IPS DF 19.7 (cell line): ENCODE results near the gene HADHA.

Source experiments
- DNase-seq: peaks from one replicate; pipeline ENCODE4 v3.0.0-alpha.2; 2013; ENCODE audit warnings: low read depth, low spot score

The HADHA gene

DNA sequence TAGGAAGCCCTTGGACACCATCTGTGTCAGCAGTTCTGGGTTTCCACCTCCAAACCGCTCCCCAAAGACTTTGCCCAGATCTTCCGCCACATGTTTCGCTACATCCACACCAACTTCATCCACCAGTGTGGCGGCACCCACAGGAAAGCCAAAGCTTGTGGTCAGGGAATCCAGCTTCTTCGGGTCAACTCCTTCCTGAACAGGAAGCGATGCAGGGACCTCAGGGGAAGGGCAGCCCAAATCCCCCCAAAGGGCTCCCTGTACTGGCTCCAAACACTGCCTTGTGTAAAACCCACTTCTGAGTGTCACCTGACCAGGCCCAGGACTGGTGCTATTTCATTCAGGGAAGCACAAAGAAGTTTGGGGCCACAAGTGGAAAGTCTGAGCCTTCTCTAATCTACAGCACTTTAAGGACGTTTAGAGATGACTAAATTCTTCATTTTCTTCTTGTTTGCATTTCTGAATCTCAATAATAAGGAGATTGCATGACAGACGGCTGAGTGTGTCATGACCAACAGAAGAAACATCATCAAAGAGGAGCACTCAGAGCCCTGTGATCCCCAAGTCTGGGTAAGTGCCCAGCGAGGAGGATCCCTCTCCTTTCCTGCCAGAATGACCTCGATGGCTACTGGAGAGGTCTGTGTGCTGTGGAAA lies 50.7 kb downstream of the HADHA start:
- no peak for DNase-seq

DNA sequence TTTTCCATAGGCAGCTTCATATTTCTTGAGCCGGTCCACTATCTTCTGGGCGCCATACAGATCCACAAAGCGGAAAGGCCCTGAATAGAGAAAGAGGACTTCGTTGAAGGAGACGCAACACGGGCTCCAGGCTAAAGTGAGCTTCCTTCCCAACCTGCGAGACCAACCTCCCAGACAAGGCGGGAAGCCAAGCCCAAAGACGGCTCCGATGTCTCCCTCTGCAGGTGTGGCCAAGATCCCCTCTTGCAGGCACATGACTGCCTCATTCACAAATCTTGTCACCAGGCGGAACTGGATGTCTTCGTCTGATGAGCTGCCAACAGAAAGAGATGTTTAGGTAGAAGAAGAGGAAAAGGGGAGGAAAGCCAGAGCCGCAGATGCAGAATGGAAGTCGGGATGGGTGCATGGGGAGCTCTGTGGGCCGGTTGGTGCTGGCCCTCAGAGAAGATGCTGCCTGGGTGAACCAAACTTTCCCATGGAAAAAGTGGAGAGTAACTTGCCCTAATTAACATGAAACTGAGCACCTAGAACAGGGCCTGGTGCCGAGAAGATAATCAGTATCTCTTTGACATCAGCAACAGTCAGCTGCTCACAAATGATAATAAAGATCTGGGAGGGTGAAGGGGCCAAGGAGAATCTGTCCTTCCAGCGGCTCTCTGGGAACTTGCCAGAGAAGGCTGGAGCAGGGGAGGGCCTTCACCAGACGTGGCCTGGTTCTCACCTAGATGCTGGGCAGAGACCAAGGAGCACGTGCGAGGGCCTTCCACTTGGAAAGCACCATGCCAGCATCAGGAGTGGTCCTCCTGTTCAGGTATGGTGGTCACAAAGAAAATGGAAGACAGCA lies 52.9 kb downstream of the HADHA start:
- no peak for DNase-seq

GRCh38 chr2:26190369-26190768 lies 54.1 kb downstream of the HADHA start:
- no peak for DNase-seq

- no peak for DNase-seq
Observed at GRCh38 chr2:26189751-26190150, 54.7 kb downstream of the HADHA start.

DNA sequence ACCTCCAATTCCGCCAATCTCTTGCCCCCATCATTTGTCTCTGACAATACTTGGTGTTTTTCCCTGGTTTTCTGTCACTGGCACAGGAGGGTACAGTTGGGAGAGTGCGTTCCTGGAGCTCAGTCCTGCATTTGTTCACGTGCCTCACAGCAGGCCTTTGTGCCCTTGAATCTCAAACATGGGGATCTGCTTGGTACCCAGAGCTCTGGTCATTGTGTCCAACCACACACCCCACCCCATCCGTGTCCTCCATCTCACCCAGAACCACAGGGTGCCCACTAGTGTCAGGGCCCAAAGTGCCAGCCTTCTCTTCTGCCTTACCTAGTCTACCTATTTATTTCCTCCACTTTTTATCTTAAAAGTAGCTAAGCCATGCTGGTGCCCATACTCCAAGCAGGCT lies 55.3 kb downstream of the HADHA start:
- DNase-seq = no peak

GRCh38 chr2:26187537-26188104 lies 56.8 kb downstream of the HADHA start:
- DNase-seq = no peak

- DNase-seq = no peak
Observed at GRCh38 chr2:26187114-26187513, 57.3 kb downstream of the HADHA start.

GRCh38 chr2:26185954-26186770 lies 58.3 kb downstream of the HADHA start:
- DNase-seq = no peak

GRCh38 chr2:26185304-26185928 lies 59.0 kb downstream of the HADHA start:
- DNase-seq = no peak

- no peak for DNase-seq
Observed at GRCh38 chr2:26184555-26185303, 59.7 kb downstream of the HADHA start.

DNA sequence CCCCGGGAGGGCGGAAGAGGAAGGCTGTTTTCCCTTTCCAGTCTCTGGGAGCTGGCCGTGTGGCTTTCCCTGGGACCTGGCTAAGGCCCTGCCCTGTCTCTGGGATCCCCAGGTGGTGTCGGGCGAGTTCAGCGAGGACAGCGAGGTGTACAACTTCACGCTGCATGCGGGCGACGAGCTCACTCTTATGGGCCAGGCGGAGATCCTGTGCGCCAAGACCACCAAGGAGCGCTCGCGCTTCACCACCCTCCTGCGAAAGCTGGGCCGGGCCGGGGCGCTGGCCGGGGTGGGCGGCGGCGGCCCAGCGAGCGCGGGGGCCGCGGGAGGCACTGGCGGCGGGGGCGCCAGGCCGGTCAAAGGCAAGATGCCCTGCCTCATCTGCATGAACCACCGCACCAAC lies 60.3 kb downstream of the HADHA start:
- DNase-seq = no peak

- no peak for DNase-seq
Observed at GRCh38 chr2:26182887-26183630, 61.4 kb downstream of the HADHA start.

DNA sequence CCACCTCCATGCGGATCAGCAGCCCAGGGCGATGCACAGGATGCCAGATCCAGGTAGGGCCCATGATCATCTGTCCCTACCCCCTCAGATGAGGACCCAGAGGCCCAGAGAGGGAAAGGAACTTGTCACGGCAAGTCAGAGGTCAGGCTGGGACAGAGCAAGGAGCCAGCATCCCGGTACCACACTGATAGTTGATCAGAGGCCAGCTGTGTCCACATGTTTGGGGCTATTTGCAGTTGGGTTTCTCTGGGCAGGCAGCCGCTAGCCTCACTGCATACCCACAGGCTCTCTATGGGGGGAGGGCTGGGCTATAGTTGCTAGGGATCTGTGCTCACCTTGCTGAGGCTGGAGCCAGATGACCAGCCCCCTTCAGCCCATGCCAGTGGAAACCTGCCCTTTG lies 62.0 kb downstream of the HADHA start:
- no peak for DNase-seq

DNA sequence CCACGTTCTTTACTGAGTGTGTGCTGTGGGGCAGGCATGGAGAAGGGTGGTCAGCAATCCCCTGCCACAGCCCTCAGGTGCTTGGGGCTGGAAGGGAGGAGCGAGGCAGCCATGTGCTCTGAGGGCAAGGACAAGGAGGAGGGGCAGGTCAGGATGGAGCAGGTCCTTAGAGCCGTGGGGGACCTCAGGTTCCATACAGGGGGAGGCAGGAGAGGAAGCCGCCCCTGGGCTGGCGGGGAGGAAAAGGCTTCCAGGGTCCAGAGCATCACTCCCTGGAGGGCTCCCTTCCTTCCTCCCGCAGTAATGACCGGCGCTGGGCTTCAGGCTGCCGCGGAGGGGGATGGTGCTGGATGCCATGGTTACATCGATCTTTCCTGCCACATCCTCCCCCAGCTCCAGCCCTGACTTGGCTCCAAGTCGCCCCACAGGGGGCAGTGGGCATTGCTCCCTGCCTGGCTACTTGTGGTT lies 65.0 kb downstream of the HADHA start:
- no peak for DNase-seq

DNA sequence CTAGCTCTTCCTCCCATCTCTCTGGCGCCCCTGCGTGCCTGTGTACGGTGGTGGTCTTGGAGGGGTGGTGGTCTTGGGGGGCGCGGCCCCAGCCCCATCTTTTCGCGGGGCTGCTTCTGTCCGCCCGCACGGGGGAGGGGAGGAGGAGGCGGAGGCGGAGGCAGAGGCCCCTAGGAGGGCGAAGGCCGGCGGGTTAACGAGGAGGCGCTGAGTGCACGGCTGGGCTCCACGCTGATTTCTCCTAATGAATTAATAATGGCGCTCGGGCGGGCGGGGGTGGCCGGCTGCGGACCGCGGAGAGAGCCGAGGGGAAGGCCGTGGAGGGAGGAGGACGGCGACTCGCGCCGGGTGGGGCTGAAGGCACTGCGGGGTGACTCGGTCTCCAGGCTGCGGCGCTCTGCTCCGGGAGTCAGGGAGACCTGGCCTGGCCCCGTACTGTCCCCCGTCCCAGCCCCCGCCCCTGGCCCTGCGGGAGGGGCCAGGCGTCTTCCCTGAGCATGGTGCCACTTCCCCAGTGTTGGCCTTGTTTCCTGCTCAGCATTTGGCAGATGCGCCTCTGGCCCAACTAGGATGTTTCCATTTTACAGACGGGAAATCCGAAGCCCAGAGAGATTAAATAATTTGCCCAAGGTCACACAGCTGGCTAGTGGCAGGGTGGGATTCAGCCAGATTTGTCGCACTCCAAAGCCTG lies 65.5 kb downstream of the HADHA start:
- DNase-seq = no peak

GRCh38 chr2:26178246-26178645 lies 66.2 kb downstream of the HADHA start:
- no peak for DNase-seq

- DNase-seq = no peak
Observed at GRCh38 chr2:26177122-26177521, 67.3 kb downstream of the HADHA start.

- DNase-seq = no peak
Observed at GRCh38 chr2:26176279-26176615, 68.2 kb downstream of the HADHA start.

GRCh38 chr2:26175466-26176278 lies 68.8 kb downstream of the HADHA start:
- DNase-seq = no peak
